ENCODE data around the gene FAM117B.

Gene FAM117B

GRCh38 chr2:202815548-202816360 lies 181.0 kb downstream of the FAM117B start:
- H3K4me1 ChIP-seq (ENCODE audit: insufficient read depth, low read length), result no peaks in the 10 kb centered on the region
- H3K36me3 ChIP-seq (ENCODE audit: insufficient read depth, low read length), result no peaks in the 10 kb centered on the region
- no peak overlapping the region for H3K9ac ChIP-seq (ENCODE audit: low read depth, low read length)
- no peak overlapping the region for H3K27ac ChIP-seq (ENCODE audit: low read depth, low read length)
- no peaks in the 10 kb centered on the region for H3K27me3 ChIP-seq (ENCODE audit: insufficient read depth, low read length)
- H3K4me3 ChIP-seq (ENCODE audit: low read length), result no peak overlapping the region
- 93% methylated on average over 4 of the region's 4 CpGs for WGBS
- 0 out of 2 replicates have a peak, but pooled peaks cover 5% of the 10 kb centered on the region for H3K9me3 ChIP-seq (ENCODE audit: insufficient read depth, low read depth, low read length)

- no CpG with 5 or more reads among the region's 1 CpG for WGBS
- Histone ChIP-seq H3K9ac (ENCODE audit: low read depth, low read length) (no peak overlapping the region), H3K36me3 (ENCODE audit: insufficient read depth, low read length) (no peaks in the 10 kb centered on the region), H3K27ac (ENCODE audit: low read depth, low read length) (no peak overlapping the region), H3K27me3 (ENCODE audit: insufficient read depth, low read length) (no peaks in the 10 kb centered on the region), H3K4me3 (ENCODE audit: low read length) (no peak overlapping the region), H3K4me1 (ENCODE audit: insufficient read depth, low read length) (no peaks in the 10 kb centered on the region), H3K9me3 (ENCODE audit: insufficient read depth, low read depth, low read length) (0 out of 2 replicates have a peak, but pooled peaks cover 5% of the 10 kb centered on the region)
Observed at GRCh38 chr2:202817771-202818170, 183.0 kb downstream of the FAM117B start.

- H3K4me1 ChIP-seq (ENCODE audit: insufficient read depth, low read length), result no peaks in the 10 kb centered on the region
- H3K9ac ChIP-seq (ENCODE audit: low read depth, low read length), result no peak overlapping the region
- H3K9me3 ChIP-seq (ENCODE audit: insufficient read depth, low read depth, low read length), result 0 out of 2 replicates have a peak, but pooled peaks cover 5% of the 10 kb centered on the region
- WGBS, result 89% methylated on average over 3 of the region's 3 CpGs
- no peak overlapping the region for H3K27ac ChIP-seq (ENCODE audit: low read depth, low read length)
- no peaks in the 10 kb centered on the region for H3K36me3 ChIP-seq (ENCODE audit: insufficient read depth, low read length)
- H3K27me3 ChIP-seq (ENCODE audit: insufficient read depth, low read length), result no peaks in the 10 kb centered on the region
- H3K4me3 ChIP-seq (ENCODE audit: low read length), result no peak overlapping the region
Observed at GRCh38 chr2:202818321-202818720, 183.6 kb downstream of the FAM117B start.
